GM13976 (cell line): Measurements from ENCODE around the gene BTBD9.
A peak's percentile ranks its signal among the peaks of the same experiment; 100 is the strongest.

ENCODE experiments used
- DNase-seq: peaks from one replicate; pipeline ENCODE4 v3.0.0; 2012; ENCODE audit warnings: low spot score
- in situ Hi-C: fragments of 300-500 bp; cut with MboI; formaldehyde crosslinking; loops from one replicate; pipeline ENCODE4 v1.12.0; 2022; ENCODE audit warnings: low sequenced_read_pairs, mixed read lengths, inconsistent platforms; ENCODE audit not compliant: unreplicated experiment
- TF ChIP-seq, protein P1 (sequence below): IDR thresholded peaks from 2 replicates; pipeline ENCODE4 v1.5.1; 2012; ENCODE audit warnings: borderline replicate concordance, mild to moderate bottlenecking; ENCODE audit not compliant: insufficient read depth; ENCODE audit errors: extremely low read depth, missing control alignments, control extremely low read depth

The BTBD9 gene

DNA sequence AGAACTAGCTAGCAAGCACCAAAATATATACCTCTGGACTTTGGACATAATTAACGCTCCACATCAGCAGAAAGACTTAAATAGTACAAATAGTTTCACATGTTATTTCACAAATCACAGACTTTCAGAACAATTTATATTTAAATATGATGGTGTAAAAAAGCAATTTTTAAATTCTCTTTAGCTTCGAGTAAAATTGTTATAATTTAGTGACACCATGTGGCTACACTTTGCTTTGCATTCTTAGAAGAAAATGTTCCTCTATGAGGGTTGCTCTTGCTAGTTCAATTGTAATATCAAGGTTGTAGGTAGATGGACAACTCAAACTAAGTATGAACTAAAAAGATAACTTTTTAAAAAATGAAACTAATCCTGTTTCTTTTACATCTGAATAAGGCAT lies 69.0 kb downstream of the BTBD9 start:
- TF ChIP-seq, protein P1, sequence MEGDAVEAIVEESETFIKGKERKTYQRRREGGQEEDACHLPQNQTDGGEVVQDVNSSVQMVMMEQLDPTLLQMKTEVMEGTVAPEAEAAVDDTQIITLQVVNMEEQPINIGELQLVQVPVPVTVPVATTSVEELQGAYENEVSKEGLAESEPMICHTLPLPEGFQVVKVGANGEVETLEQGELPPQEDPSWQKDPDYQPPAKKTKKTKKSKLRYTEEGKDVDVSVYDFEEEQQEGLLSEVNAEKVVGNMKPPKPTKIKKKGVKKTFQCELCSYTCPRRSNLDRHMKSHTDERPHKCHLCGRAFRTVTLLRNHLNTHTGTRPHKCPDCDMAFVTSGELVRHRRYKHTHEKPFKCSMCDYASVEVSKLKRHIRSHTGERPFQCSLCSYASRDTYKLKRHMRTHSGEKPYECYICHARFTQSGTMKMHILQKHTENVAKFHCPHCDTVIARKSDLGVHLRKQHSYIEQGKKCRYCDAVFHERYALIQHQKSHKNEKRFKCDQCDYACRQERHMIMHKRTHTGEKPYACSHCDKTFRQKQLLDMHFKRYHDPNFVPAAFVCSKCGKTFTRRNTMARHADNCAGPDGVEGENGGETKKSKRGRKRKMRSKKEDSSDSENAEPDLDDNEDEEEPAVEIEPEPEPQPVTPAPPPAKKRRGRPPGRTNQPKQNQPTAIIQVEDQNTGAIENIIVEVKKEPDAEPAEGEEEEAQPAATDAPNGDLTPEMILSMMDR = peak; percentile 42
- in situ Hi-C loops = no loop called here
- DNase-seq = no peak

DNA sequence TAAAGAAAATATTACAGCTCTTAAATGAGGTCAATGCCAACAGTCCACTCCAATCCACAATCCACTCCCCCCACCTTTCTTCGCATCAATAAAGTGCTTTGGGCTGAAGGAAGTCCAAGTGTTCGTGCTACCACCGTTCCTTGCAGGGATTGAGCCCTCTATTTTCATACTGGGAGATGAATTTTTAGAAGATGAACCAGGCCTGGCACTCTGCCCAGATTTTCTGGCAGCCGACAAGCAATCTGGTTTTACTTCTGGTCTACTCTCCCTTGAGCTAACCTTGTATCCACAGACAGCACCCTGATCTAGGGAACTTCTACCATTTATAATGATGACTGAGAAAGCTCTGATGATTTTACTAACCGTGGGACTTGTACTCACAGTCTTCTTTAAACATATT lies 72.3 kb downstream of the BTBD9 start:
- no peak for DNase-seq
- TF ChIP-seq, protein P1 = no peak
- in situ Hi-C loops = no loop called here

DNA sequence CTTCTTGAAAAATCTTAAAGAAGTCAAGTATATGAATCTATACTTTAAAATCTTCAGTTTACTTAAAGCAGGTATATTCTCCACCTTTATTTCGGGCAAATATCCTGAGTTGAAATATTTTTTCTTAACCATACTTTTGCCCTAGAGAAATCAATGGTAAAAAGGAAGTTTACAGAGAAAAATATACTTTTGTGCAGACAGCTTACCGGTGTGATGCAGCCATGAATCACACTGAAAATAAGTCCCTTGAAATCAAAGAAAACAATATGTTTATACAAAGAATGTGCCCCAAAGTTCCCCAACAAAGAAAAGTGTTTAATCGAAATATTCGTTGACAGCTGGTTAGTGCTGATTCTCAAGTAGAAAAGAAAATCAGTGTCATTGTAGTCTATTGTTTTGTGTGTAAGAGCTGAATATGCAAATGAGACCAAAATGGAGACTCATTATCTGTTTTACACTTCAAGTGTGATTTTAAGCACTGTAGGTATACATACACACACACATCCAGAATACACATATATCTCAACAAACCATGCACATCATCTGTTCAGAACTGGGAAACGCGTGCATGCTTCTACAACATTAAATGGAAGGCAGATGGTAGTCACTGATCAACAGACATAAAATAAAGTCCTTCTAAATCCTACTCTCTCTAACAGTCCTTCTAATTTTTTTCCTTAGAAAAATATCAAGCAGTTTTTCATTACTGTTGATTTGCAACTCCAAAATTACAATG lies 73.3 kb downstream of the BTBD9 start:
- DNase-seq = no peak
- TF ChIP-seq, protein P1 = no peak
- in situ Hi-C loops = no loop called here

DNA sequence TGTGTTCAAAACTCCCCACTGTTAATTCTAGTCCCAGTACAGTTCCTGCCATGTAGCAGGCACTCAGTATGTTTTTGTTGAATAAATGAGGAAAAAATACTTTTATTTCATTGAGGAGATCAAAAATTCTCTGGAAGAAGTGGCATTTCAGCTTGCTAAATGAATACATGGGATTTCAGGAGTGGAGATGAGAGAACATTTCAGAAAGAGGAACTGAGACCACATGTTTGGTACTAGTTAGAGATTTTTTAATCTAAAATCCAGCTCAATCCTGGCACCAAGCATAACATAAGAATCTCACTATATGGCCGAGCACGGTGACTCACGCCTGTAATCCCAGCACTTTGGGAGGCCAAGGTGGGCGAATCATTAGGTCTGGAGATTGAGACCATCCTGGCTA lies 75.4 kb downstream of the BTBD9 start:
- in situ Hi-C loops = no loop called here
- TF ChIP-seq, protein P1 = no peak
- no peak for DNase-seq

DNA sequence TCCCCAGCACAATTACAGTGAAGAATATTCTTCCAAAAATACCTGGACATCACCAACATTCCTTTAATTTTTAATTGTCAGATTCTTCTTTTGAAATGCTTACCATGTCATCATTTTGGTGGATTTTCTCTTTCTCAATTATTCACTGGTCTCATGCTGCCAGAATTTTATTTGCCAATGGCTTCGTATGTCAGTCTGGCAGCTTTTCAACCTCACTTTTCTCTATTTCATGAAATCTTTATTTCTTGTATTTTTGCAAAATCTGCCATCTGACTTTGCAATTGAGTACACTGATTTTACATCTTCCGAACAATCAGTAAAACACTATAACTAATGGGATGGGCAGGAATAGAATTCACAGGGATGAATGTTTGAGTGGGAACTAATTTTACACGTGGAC lies 84.1 kb downstream of the BTBD9 start:
- no peak for DNase-seq
- in situ Hi-C loops = no loop called here
- TF ChIP-seq, protein P1 = no peak

DNA sequence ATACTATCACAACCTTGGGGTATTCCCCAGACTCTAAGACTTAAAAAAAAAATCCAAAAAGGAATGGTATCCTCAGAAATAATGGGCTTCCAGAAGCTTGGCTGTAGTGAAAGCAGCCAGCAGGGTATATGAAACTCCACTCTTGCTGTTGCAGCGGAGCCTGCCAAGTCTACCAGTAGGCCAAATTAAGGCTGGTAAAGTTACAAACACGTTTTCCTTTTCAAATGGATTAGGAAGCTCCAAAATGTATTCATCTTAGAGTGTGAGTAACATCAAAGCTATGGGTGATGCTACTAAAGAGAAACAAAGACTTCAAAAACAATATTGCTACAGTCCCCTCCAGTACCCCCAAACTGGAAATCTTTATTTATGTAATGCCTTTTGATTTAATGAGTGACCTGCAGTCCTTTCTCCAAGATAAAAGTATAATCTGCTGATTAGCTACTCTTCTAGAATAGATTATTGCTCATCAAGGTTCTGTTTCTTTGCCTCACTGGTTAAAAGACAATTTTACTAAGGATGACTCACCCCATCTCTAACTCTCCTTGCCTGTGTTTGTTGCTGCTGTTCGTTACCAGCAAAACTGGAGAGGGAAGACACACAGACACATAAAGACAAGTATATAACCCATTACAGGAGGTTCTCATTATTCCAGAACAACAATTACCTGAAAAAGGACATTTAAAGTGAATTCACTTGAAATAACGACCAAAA lies 84.9 kb downstream of the BTBD9 start:
- no peak for DNase-seq
- in situ Hi-C loops = no loop called here
- TF ChIP-seq, protein P1 = no peak

DNA sequence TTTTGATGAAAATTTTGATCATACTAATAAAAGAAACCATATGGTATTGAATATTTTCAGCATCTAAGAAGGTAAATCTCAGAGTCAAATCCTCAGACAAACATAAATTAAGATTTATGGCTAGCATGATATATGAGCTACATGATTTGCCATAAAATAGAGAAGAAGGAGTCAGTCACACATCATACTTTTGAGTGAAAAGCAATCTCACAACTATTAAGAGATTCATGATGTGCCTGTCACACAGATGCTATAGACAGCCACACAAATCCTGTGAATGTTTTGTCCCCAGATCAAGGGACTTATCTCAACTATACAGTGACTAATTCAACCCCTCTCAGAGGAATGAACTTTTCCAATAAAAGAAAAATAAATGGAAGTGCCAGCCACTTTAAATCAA lies 85.7 kb downstream of the BTBD9 start:
- in situ Hi-C loops = no loop called here
- DNase-seq = no peak
- TF ChIP-seq, protein P1 = no peak
